ENCODE results near the gene BHLHE23. TPM values are rescaled to one million over a fixed set of nuclear protein-coding genes. Genes with fewer than 3 reads are reported as not detected.

Gene BHLHE23
- total RNA-seq, 2 experiments from 2014 or later = not detected

GRCh38 chr20:63044605-63045004 is 37.8 kb upstream of the BHLHE23 start:
- no peak for DNase-seq (ENCODE audit: low spot score)
- H3K9me2 ChIP-seq (ENCODE audit: insufficient read depth, low read length) = no peaks in the 10 kb centered on the region
- intact Hi-C loops (cut with micrococcal nuclease; ENCODE audit: unreplicated experiment) = no loop called here
- no TSS peak for BruUV-seq (replicated peaks)
- ChIA-PET CTCF (ENCODE audit: unreplicated experiment) (no interaction called here), POLR2A (interaction anchor here (0.9 kb wide), 1 partner anchor 249 kb away, joined by 3 read pairs; no protein-coding TSS in a partner anchor)
- H3K36me3 ChIP-seq (ENCODE audit: insufficient read depth, low read length) = no peaks in the 10 kb centered on the region
- no peak for TF ChIP-seq EZH2phosphoT487 (IDR thresholded peaks at IDR 0.05; ENCODE audit: borderline replicate concordance, low read depth, low read length)
- TF ChIP-seq CTCF (conservative IDR thresholded peaks at IDR 0.05; ENCODE audit: low read length) = no peak
- H3K4me3 ChIP-seq (ENCODE audit: low read depth, low read length, poor library complexity, severe bottlenecking) = no peak overlapping the region
- no peaks in the 10 kb centered on the region for H3K79me2 ChIP-seq (ENCODE audit: insufficient read depth, low read depth, low read length)
- no peaks in the 10 kb centered on the region for H3K4me1 ChIP-seq (ENCODE audit: insufficient read depth, low read length, poor library complexity, severe bottlenecking)
- no peaks in the 10 kb centered on the region for H3K9me3 ChIP-seq (ENCODE audit: low read length)
- H3K4me2 ChIP-seq (ENCODE audit: low read length) = no peak overlapping the region
- no peaks in the 10 kb centered on the region for H4K20me1 ChIP-seq (ENCODE audit: insufficient read depth, low read length)
- no peak overlapping the region for H3K27ac ChIP-seq (ENCODE audit: low read depth, low read length, poor library complexity, severe bottlenecking)
- no peak overlapping the region for H2AFZ ChIP-seq (ENCODE audit: low read length)

GRCh38 chr20:63044204-63044600 is 37.4 kb upstream of the BHLHE23 start:
- intact Hi-C loops (cut with micrococcal nuclease; ENCODE audit: unreplicated experiment) = no loop called here
- no peak overlapping the region for H3K4me2 ChIP-seq (ENCODE audit: low read length)
- no peaks in the 10 kb centered on the region for H3K9me3 ChIP-seq (ENCODE audit: low read length)
- no peaks in the 10 kb centered on the region for H3K79me2 ChIP-seq (ENCODE audit: insufficient read depth, low read depth, low read length)
- H3K27ac ChIP-seq (ENCODE audit: low read depth, low read length, poor library complexity, severe bottlenecking) = no peak overlapping the region
- POLR2A ChIA-PET = interaction anchor here (0.9 kb wide), 1 partner anchor 249 kb away, joined by 3 read pairs; no protein-coding TSS in a partner anchor
- no peak overlapping the region for H2AFZ ChIP-seq (ENCODE audit: low read length)
- no peaks in the 10 kb centered on the region for H3K36me3 ChIP-seq (ENCODE audit: insufficient read depth, low read length)
- CTCF ChIA-PET (ENCODE audit: unreplicated experiment) = no interaction called here
- TF ChIP-seq CTCF (conservative IDR thresholded peaks at IDR 0.05; ENCODE audit: low read length) = no peak
- TF ChIP-seq EZH2phosphoT487 (IDR thresholded peaks at IDR 0.05; ENCODE audit: borderline replicate concordance, low read depth, low read length) = no peak
- H4K20me1 ChIP-seq (ENCODE audit: insufficient read depth, low read length) = no peaks in the 10 kb centered on the region
- H3K9me2 ChIP-seq (ENCODE audit: insufficient read depth, low read length) = no peaks in the 10 kb centered on the region
- H3K4me3 ChIP-seq (ENCODE audit: low read depth, low read length, poor library complexity, severe bottlenecking) = no peak overlapping the region
- no peaks in the 10 kb centered on the region for H3K4me1 ChIP-seq (ENCODE audit: insufficient read depth, low read length, poor library complexity, severe bottlenecking)
- DNase-seq (ENCODE audit: low spot score) = no peak
- BruUV-seq (replicated peaks) = no TSS peak

- Histone ChIP-seq H3K36me3 (ENCODE audit: insufficient read depth, low read length) (no peaks in the 10 kb centered on the region), H3K4me1 (ENCODE audit: insufficient read depth, low read length, poor library complexity, severe bottlenecking) (no peaks in the 10 kb centered on the region), H3K9me2 (ENCODE audit: insufficient read depth, low read length) (no peaks in the 10 kb centered on the region), H4K20me1 (ENCODE audit: insufficient read depth, low read length) (no peaks in the 10 kb centered on the region), H3K79me2 (ENCODE audit: insufficient read depth, low read depth, low read length) (no peaks in the 10 kb centered on the region), H2AFZ (ENCODE audit: low read length) (no peak overlapping the region), H3K27ac (ENCODE audit: low read depth, low read length, poor library complexity, severe bottlenecking) (no peak overlapping the region), H3K4me3 (ENCODE audit: low read depth, low read length, poor library complexity, severe bottlenecking) (no peak overlapping the region), H3K4me2 (ENCODE audit: low read length) (no peak overlapping the region), H3K9me3 (ENCODE audit: low read length) (no peaks in the 10 kb centered on the region)
- DNase-seq (ENCODE audit: low spot score) = no peak
- intact Hi-C loops (cut with micrococcal nuclease; ENCODE audit: unreplicated experiment) = no loop called here
- ChIA-PET POLR2A (interaction anchor here (0.9 kb wide), 1 partner anchor 250 kb away, joined by 3 read pairs; no protein-coding TSS in a partner anchor), CTCF (ENCODE audit: unreplicated experiment) (no interaction called here)
- BruUV-seq (replicated peaks) = no TSS peak
- TF ChIP-seq EZH2phosphoT487 (IDR thresholded peaks at IDR 0.05; ENCODE audit: borderline replicate concordance, low read depth, low read length) (no peak), CTCF (conservative IDR thresholded peaks at IDR 0.05; ENCODE audit: low read length) (no peak)
These were observed 36.8 kb upstream of the BHLHE23 start for GRCh38 chr20:63043348-63044203.

All from OCI-LY7 (cell line).